ENCODE data around the gene SLC7A4.

SLC7A4 gene

DNA sequence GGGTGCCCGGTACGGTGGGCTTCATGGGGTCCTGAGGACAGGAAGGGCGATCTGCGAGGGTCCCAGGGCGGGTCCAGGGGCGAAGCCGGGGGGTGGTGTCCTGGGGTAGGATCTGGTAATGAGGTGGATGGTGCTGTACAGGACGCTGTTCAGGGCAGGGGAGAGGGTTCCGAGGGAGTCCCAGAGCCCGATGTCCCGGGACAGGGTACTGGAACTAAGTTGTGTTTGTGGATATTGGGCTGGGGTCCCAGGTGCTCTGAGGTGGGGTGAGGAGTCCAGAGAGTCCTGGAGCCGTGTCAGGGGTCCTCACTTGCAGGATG, 49.8 kb downstream of the SLC7A4 start:
- peak overlapping the region; percentile 92 for H3K4me3 ChIP-seq (ENCODE audit: control insufficient read depth, low read depth, low read length)
- DNase-seq (ENCODE audit: low read depth), result no peak
- TF ChIP-seq, protein P1, sequence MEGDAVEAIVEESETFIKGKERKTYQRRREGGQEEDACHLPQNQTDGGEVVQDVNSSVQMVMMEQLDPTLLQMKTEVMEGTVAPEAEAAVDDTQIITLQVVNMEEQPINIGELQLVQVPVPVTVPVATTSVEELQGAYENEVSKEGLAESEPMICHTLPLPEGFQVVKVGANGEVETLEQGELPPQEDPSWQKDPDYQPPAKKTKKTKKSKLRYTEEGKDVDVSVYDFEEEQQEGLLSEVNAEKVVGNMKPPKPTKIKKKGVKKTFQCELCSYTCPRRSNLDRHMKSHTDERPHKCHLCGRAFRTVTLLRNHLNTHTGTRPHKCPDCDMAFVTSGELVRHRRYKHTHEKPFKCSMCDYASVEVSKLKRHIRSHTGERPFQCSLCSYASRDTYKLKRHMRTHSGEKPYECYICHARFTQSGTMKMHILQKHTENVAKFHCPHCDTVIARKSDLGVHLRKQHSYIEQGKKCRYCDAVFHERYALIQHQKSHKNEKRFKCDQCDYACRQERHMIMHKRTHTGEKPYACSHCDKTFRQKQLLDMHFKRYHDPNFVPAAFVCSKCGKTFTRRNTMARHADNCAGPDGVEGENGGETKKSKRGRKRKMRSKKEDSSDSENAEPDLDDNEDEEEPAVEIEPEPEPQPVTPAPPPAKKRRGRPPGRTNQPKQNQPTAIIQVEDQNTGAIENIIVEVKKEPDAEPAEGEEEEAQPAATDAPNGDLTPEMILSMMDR (IDR thresholded peaks at IDR 0.05; ENCODE audit: control insufficient read depth, insufficient read depth, low read depth, low read length, missing control alignments), result no peak

DNA sequence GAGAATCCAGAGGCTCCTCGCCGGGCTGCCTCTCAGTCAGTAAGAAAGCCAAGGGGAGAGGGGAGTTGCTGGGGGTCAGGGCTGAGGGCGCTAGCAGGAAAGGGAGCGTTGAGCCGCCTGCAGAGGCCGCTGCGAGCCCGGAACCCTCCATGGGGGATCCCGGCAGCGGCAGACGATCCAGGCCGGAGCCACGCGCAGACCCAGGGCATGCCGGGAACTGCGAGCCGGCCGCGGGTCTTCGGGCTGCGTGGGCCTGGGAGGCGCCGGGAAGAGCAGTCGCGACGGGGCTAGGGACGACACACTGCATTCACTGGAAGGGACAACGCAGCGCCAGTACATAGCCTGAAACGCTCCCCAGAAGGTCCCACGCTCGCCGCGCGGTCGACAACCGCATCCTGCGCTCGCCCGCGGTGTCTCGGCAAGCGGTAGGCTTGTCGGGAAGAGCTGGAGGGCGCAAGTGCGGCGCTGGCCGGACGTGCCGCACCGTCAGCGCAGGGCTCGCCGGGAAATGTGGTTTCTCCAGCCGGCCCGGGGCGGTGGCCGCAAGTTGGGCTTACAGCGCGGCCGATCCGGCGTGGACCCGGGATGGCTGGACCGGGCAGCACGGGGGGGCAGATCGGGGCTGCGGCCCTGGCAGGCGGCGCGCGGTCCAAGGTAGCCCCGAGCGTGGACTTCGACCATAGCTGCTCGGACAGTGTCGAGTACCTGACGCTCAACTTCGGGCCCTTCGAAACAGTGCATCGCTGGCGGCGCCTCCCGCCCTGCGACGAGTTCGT, 50.4 kb downstream of the SLC7A4 start, which contains the start of gene LZTR1:
Gene LZTR1 (plus strand): TSS at position 511 of the 776 bp plus-strand sequence. CDS start 75 bp downstream, at position 586.
- TF ChIP-seq, protein P1 (IDR thresholded peaks at IDR 0.05; ENCODE audit: control insufficient read depth, insufficient read depth, low read depth, low read length, missing control alignments), result peak; percentile 66
- peak within 1 kb of the TSS; percentile 92 for H3K4me3 ChIP-seq (ENCODE audit: control insufficient read depth, low read depth, low read length)
- DNase-seq (ENCODE audit: low read depth), result peak; percentile 46

DNA sequence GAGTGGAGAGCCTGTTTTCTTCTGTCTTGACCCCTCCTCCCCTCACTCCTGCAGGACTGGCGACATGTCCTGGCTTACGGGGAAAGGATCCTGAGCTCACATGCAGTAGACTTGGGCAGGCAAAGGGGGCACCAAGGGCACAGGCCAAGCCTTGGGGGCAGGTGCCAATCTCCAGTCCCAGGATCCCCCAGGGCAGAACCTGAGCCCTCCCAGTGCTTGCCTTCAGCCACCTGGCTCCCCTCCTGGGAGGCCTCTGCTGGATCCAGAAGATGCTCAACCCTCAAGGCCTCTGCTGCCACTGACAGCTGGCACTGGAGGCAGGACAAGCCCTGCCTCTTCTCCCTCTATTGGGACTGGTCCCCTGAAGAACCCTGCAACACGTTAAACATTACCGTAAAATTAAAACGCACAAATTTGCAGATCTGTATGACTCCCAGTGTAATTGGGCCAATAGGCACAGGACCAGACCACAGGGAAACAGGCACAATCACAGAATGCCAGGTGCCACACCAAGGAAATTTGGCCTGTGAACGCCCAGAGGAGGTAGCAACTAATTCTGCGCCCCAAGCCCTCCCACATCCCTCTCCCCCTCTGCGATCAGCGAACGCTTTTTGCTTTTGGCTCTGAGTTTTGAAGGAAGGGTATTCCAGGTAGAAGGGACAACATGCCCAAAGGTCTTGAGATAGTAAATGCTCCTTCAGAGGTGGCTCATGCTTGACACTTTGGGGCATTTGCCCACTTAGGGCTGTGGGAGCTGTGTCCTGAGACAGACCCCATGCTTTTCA, 51.2 kb downstream of the SLC7A4 start:
- DNase-seq (ENCODE audit: low read depth), result no peak
- H3K4me3 ChIP-seq (ENCODE audit: control insufficient read depth, low read depth, low read length), result peak overlapping the region; percentile 92
- TF ChIP-seq, protein P1 (IDR thresholded peaks at IDR 0.05; ENCODE audit: control insufficient read depth, insufficient read depth, low read depth, low read length, missing control alignments), result no peak

DNA sequence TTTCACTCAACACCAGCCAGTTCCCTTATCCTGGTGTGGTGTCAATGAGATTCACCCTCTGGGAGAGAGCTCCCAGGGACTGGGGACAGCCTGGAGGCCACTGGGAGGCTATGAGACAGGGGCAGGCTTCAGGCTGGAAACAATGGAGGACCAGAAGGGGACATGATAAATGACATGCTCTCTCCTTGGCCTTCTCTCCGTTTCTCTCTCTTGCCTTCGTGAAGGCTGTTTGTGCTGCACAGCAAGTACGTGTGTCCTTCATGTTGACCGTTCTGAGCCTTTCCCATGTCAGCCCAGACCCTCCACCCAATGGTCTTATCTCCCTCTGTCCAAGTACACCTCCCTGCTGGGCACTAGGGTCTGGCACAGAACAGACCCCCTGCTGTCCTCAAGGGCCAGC, 51.8 kb downstream of the SLC7A4 start:
- TF ChIP-seq, protein P1 (IDR thresholded peaks at IDR 0.05; ENCODE audit: control insufficient read depth, insufficient read depth, low read depth, low read length, missing control alignments), result no peak
- DNase-seq (ENCODE audit: low read depth), result no peak
- H3K4me3 ChIP-seq (ENCODE audit: control insufficient read depth, low read depth, low read length), result no peak overlapping the region

DNA sequence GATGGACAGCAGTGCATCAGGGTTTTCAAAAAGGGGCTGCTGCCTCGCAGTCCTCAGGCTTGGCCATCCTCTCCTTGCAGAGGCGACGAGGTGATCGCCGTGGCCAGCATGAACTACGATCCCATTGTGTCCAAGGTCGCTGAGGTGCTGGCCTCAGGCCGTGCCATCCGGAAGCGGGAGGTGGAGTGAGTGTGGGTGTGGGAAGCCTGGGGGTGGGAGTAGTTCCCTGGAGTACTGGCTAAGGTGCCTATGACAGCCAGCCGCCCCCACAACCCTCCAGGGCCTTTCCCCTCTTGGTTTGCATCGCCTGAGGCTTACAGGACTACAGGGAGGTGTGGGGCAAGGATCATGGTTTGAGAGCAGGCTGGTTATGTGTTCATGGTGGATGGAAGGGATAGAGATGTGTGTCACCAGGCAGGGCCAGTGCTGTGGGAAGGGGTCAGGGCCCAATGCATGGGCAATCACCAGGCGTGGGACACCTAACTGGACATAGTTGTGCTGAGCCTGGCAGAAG, 52.4 kb downstream of the SLC7A4 start:
- no peak overlapping the region for H3K4me3 ChIP-seq (ENCODE audit: control insufficient read depth, low read depth, low read length)
- no peak for DNase-seq (ENCODE audit: low read depth)
- TF ChIP-seq, protein P1 (IDR thresholded peaks at IDR 0.05; ENCODE audit: control insufficient read depth, insufficient read depth, low read depth, low read length, missing control alignments), result no peak

DNA sequence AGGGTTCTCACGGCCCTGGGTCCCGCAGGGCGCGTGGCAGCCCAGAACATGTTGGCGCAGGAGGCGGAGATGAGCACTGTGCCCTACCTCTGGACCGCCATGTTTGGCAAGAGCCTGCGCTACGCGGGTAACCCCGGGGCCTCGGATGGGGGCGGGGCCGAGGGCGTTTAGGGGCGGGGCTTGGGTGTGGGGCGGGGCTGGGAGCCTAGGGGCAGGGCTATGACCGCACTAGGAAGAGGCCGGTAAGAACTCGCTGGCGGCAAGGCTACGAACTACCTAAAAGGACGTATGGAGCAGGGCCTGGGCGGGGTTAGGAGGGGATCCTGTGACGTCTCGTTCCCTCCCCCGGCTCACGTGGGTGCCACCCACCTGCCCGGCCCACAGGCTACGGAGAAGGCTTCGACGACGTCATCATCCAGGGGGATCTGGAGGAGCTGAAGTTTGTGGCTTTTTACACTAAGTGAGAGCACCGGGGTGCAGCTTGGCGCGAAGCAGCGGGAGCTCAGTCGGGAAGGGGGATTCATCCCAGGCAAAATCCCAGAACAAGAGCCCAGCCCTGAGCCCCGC, 53.0 kb downstream of the SLC7A4 start:
- H3K4me3 ChIP-seq (ENCODE audit: control insufficient read depth, low read depth, low read length), result no peak overlapping the region
- DNase-seq (ENCODE audit: low read depth), result no peak
- TF ChIP-seq, protein P1 (IDR thresholded peaks at IDR 0.05; ENCODE audit: control insufficient read depth, insufficient read depth, low read depth, low read length, missing control alignments), result no peak
